Liver (tissue), 9 donors: Measurements from ENCODE around the gene OGG1. TPM values are rescaled to one million over a fixed set of nuclear protein-coding genes. Genes with fewer than 3 reads are reported as not detected.

Source experiments
- DNase-seq: peaks from one replicate; pipeline ENCODE4 v3.0.0-alpha.2; 2017; ENCODE audit warnings: low spot score
- H3K27ac ChIP-seq, 2 donors: one replicate each; pipeline ENCODE4 v1.7.0; 2013; ENCODE audit warnings: inconsistent platforms in 2 of 2, low read length in 2 of 2, control low read depth in 1 of 2, low read depth in 1 of 2, mild to moderate bottlenecking in 1 of 2
- H3K27me3 ChIP-seq, 4 donors: one replicate each; pipeline versions ENCODE4 v1.6.1 to v1.7.0; 2013; ENCODE audit warnings: low read length in 3 of 4, inconsistent platforms in 1 of 4, mild to moderate bottlenecking in 1 of 4, moderate library complexity in 1 of 4; ENCODE audit not compliant: control insufficient read depth in 4 of 4, insufficient read depth in 4 of 4
- H3K36me3 ChIP-seq, 4 donors: one replicate each; pipeline versions ENCODE4 v1.6.1 to v1.7.0; 2013; ENCODE audit warnings: low read length in 3 of 4, mild to moderate bottlenecking in 3 of 4, low read depth in 1 of 4, moderate library complexity in 1 of 4; ENCODE audit not compliant: control insufficient read depth in 4 of 4, insufficient read depth in 3 of 4
- H3K4me1 ChIP-seq, 4 donors: one replicate each; pipeline versions ENCODE4 v1.6.1 to v1.7.0; 2013; ENCODE audit warnings: low read length in 3 of 4, mild to moderate bottlenecking in 3 of 4, moderate library complexity in 1 of 4; ENCODE audit not compliant: control insufficient read depth in 4 of 4, insufficient read depth in 4 of 4
- H3K4me3 ChIP-seq, 3 donors: one replicate each; pipeline versions ENCODE4 v1.6.1 to v1.7.0; 2013; ENCODE audit warnings: low read length in 3 of 3, control low read depth in 1 of 3, low read depth in 1 of 3, mild to moderate bottlenecking in 1 of 3
- H3K9ac ChIP-seq, 2 donors: one replicate each; pipeline ENCODE4 v1.7.0; 2013; ENCODE audit warnings: low read length in 2 of 2, mild to moderate bottlenecking in 2 of 2, moderate library complexity in 2 of 2, control low read depth in 1 of 2, low read depth in 1 of 2
- H3K9me3 ChIP-seq, 4 donors: one replicate each; pipeline versions ENCODE4 v1.6.1 to v1.7.0; 2013; ENCODE audit warnings: low read length in 3 of 4; ENCODE audit not compliant: control insufficient read depth in 4 of 4
- ATF3 ChIP-seq: IDR thresholded peaks from 2 replicates; pipeline ENCODE4 v1.6.1; 2016; ENCODE audit warnings: antibody characterized with exemption
- EGR1 ChIP-seq, 2 donors: IDR thresholded peaks; 2 replicates each; pipeline ENCODE4 v1.6.1; 2016 to 2018; ENCODE audit warnings: antibody characterized with exemption in 2 of 2, low read depth in 2 of 2
- FOXA1 ChIP-seq: IDR thresholded peaks from 2 replicates; pipeline ENCODE4 v1.6.1; 2016; ENCODE audit warnings: antibody characterized with exemption
- FOXA2 ChIP-seq: IDR thresholded peaks from 2 replicates; pipeline ENCODE4 v1.6.1; 2016; ENCODE audit warnings: antibody characterized with exemption
- GABPA ChIP-seq, 2 donors: IDR thresholded peaks in 1 of 2; conservative IDR thresholded peaks in 1 of 2; 2 replicates each; pipeline ENCODE4 v1.6.1; 2016; ENCODE audit warnings: antibody characterized with exemption in 2 of 2, mild to moderate bottlenecking in 1 of 2, moderate library complexity in 1 of 2
- HNF4A ChIP-seq, 2 donors: conservative IDR thresholded peaks; 2 replicates each; pipeline ENCODE4 v1.6.1; 2016; ENCODE audit warnings: antibody characterized with exemption in 2 of 2, mild to moderate bottlenecking in 2 of 2
- HNF4G ChIP-seq: IDR thresholded peaks from 2 replicates; pipeline ENCODE4 v1.6.1; 2016; ENCODE audit warnings: antibody characterized with exemption
- JUND ChIP-seq, 2 donors: IDR thresholded peaks; 2 replicates each; pipeline ENCODE4 v1.6.1; 2016; ENCODE audit warnings: antibody characterized with exemption in 2 of 2
- NR2F2 ChIP-seq: IDR thresholded peaks from 2 replicates; pipeline ENCODE4 v1.6.1; 2016; ENCODE audit warnings: antibody characterized with exemption
- RAD21 ChIP-seq, 2 donors: IDR thresholded peaks; 2 replicates each; pipeline ENCODE4 v1.6.1; 2016; ENCODE audit warnings: antibody characterized with exemption in 2 of 2, mild to moderate bottlenecking in 2 of 2
- RXRA ChIP-seq, 2 donors: IDR thresholded peaks; 2 replicates each; pipeline ENCODE4 v1.6.1; 2017 to 2018; ENCODE audit warnings: antibody characterized with exemption in 2 of 2, mild to moderate bottlenecking in 1 of 2
- SP1 ChIP-seq: IDR thresholded peaks from 2 replicates; pipeline ENCODE4 v1.6.1; 2018; ENCODE audit warnings: antibody characterized with exemption, mild to moderate bottlenecking
- TAF1 ChIP-seq: conservative IDR thresholded peaks from 2 replicates; pipeline ENCODE4 v1.6.1; 2016; ENCODE audit warnings: antibody characterized with exemption, mild to moderate bottlenecking
- YY1 ChIP-seq: IDR thresholded peaks from 2 replicates; pipeline ENCODE4 v1.6.1; 2016; ENCODE audit warnings: antibody characterized with exemption, mild to moderate bottlenecking
- WGBS: extraction: QIAGEN DNeasy Blood & Tissue Kit; methylation state at CpG from one replicate; pipeline ENCODE4 v1.1.7; 2013; 5-methylcytosine and 5-hydroxymethylcytosine counted together
- polyA plus RNA-seq, 2 donors: library from polyadenylated mRNA; stranded (reverse) in 1 of 2; unstranded in 1 of 2; fragments of 200-250 nt in 1 of 2; fragments of >200 nt in 1 of 2; fragmentation: Nextera tagmentation in 1 of 2; extraction: Ambion mirVana in 1 of 2; gene quantifications; one replicate each; pipeline versions ENCODE4 v1.2.1 to v1.2.3, GENCODE V29; 2013 to 2015
- total RNA-seq, 2 donors: library from RNA; depleted of rRNA; stranded (reverse); fragments of >200 nt; gene quantifications; one replicate each; pipeline ENCODE4 v1.2.3, GENCODE V29; 2014
- TF ChIP-seq, protein P1 (sequence below): fragments of 150-350 bp; IDR thresholded peaks from 2 replicates; pipeline ENCODE4 v1.5.1; 2017; ENCODE audit warnings: improper control_type of control experiment, low read depth, low read length; ENCODE audit not compliant: missing input control
- TF ChIP-seq, protein P2 (sequence below): IDR thresholded peaks from 2 replicates; pipeline ENCODE4 v1.6.1; 2016; ENCODE audit warnings: antibody characterized with exemption
- TF ChIP-seq, protein P3 (sequence below): IDR thresholded peaks from 2 replicates; pipeline ENCODE4 v1.6.1; 2016; ENCODE audit warnings: antibody characterized with exemption, mild to moderate bottlenecking
- TF ChIP-seq, protein P4 (sequence below): IDR thresholded peaks from 2 replicates; pipeline ENCODE4 v1.6.1; 2016; ENCODE audit warnings: antibody characterized with exemption
- donor health status: healthy.
- donor health status: healthy.
- donor health status: healthy.
- donor health status: healthy.
- donor health status: healthy.

Gene OGG1
- total and polyA plus RNA-seq, 4 donors, result 8.9 to 19.8 (median 10.0) TPM

GRCh38 chr3:9806137-9806536 lies 56.4 kb downstream of the OGG1 start:
- Histone ChIP-seq H3K4me1 (peaks cover 0 to 13% (median 7%) of the 10 kb centered on the region in 4 donors), H3K36me3 (peaks cover 14 to 49% (median 46%) of the 10 kb centered on the region in 4 donors), H3K27ac (no peak overlapping the region), H3K27me3 (no peaks in the 10 kb centered on the region), H3K4me3 (no peak overlapping the region), H3K9ac (no peak overlapping the region), H3K9me3 (no peaks in the 10 kb centered on the region)
- no peak for DNase-seq
- 94% methylated on average over 12 of the region's 12 CpGs for WGBS
- TF ChIP-seq NR2F2 (no peak), HNF4A (conservative IDR thresholded peaks at IDR 0.05) (no peak), RXRA (IDR thresholded peaks at IDR 0.05) (no peak), EGR1 (IDR thresholded peaks at IDR 0.05; ENCODE audit: low read depth in 2 of 2) (no peak), FOXA1 (no peak), FOXA2 (no peak), RAD21 (IDR thresholded peaks at IDR 0.05) (no peak), JUND (IDR thresholded peaks at IDR 0.05) (no peak), TAF1 (no peak), YY1 (no peak), GABPA (IDR thresholded peaks at IDR 0.05 in 1 of 2, conservative IDR thresholded peaks at IDR 0.05 in 1 of 2) (no peak), SP1 (no peak), HNF4G (no peak), ATF3 (no peak)
- TF ChIP-seq, protein P1, sequence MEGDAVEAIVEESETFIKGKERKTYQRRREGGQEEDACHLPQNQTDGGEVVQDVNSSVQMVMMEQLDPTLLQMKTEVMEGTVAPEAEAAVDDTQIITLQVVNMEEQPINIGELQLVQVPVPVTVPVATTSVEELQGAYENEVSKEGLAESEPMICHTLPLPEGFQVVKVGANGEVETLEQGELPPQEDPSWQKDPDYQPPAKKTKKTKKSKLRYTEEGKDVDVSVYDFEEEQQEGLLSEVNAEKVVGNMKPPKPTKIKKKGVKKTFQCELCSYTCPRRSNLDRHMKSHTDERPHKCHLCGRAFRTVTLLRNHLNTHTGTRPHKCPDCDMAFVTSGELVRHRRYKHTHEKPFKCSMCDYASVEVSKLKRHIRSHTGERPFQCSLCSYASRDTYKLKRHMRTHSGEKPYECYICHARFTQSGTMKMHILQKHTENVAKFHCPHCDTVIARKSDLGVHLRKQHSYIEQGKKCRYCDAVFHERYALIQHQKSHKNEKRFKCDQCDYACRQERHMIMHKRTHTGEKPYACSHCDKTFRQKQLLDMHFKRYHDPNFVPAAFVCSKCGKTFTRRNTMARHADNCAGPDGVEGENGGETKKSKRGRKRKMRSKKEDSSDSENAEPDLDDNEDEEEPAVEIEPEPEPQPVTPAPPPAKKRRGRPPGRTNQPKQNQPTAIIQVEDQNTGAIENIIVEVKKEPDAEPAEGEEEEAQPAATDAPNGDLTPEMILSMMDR, result no peak
- TF ChIP-seq, protein P2, sequence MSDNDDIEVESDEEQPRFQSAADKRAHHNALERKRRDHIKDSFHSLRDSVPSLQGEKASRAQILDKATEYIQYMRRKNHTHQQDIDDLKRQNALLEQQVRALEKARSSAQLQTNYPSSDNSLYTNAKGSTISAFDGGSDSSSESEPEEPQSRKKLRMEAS, result no peak
- TF ChIP-seq, protein P3, sequence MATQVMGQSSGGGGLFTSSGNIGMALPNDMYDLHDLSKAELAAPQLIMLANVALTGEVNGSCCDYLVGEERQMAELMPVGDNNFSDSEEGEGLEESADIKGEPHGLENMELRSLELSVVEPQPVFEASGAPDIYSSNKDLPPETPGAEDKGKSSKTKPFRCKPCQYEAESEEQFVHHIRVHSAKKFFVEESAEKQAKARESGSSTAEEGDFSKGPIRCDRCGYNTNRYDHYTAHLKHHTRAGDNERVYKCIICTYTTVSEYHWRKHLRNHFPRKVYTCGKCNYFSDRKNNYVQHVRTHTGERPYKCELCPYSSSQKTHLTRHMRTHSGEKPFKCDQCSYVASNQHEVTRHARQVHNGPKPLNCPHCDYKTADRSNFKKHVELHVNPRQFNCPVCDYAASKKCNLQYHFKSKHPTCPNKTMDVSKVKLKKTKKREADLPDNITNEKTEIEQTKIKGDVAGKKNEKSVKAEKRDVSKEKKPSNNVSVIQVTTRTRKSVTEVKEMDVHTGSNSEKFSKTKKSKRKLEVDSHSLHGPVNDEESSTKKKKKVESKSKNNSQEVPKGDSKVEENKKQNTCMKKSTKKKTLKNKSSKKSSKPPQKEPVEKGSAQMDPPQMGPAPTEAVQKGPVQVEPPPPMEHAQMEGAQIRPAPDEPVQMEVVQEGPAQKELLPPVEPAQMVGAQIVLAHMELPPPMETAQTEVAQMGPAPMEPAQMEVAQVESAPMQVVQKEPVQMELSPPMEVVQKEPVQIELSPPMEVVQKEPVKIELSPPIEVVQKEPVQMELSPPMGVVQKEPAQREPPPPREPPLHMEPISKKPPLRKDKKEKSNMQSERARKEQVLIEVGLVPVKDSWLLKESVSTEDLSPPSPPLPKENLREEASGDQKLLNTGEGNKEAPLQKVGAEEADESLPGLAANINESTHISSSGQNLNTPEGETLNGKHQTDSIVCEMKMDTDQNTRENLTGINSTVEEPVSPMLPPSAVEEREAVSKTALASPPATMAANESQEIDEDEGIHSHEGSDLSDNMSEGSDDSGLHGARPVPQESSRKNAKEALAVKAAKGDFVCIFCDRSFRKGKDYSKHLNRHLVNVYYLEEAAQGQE, result no peak
- TF ChIP-seq, protein P4, sequence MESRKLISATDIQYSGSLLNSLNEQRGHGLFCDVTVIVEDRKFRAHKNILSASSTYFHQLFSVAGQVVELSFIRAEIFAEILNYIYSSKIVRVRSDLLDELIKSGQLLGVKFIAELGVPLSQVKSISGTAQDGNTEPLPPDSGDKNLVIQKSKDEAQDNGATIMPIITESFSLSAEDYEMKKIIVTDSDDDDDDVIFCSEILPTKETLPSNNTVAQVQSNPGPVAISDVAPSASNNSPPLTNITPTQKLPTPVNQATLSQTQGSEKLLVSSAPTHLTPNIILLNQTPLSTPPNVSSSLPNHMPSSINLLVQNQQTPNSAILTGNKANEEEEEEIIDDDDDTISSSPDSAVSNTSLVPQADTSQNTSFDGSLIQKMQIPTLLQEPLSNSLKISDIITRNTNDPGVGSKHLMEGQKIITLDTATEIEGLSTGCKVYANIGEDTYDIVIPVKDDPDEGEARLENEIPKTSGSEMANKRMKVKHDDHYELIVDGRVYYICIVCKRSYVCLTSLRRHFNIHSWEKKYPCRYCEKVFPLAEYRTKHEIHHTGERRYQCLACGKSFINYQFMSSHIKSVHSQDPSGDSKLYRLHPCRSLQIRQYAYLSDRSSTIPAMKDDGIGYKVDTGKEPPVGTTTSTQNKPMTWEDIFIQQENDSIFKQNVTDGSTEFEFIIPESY, result no peak

Other genes starting within 250 kb of the OGG1 start
- not detected for gene LHFPL4, start 196.1 kb upstream of the OGG1 start, total RNA-seq
- gene LHFPL4, start 196.1 kb upstream of the OGG1 start, polyA plus RNA-seq, result under 1 TPM in 1 of 2 donors, not detected in 1; 0.08 TPM
- gene MTMR14, start 100.4 kb upstream of the OGG1 start, total RNA-seq, result 10 to 100 TPM; 21.9 to 25.8 TPM
- 10 to 100 TPM; 14.4 to 14.7 TPM for gene MTMR14, start 100.4 kb upstream of the OGG1 start, polyA plus RNA-seq
- gene CPNE9, start 46.1 kb upstream of the OGG1 start, total RNA-seq, result not detected
- gene CPNE9, start 46.1 kb upstream of the OGG1 start, polyA plus RNA-seq, result not detected
- 10 to 100 TPM in 1 of 2 donors, 1 to 10 TPM in 1; 9.4 to 11.2 TPM for gene BRPF1, start 18.2 kb upstream of the OGG1 start, total RNA-seq
- 1 to 10 TPM; 2.0 to 3.5 TPM for gene BRPF1, start 18.2 kb upstream of the OGG1 start, polyA plus RNA-seq
- 10 to 100 TPM; 13.8 to 17.3 TPM for gene CAMK1, start 20.0 kb downstream of the OGG1 start, total RNA-seq
- 10 to 100 TPM; 16.0 to 20.1 TPM for gene CAMK1, start 20.0 kb downstream of the OGG1 start, polyA plus RNA-seq
- gene TADA3, start 42.5 kb downstream of the OGG1 start, total RNA-seq, result 10 to 100 TPM; 20.7 to 22.3 TPM
- gene TADA3, start 42.5 kb downstream of the OGG1 start, polyA plus RNA-seq, result 10 to 100 TPM; 16.2 to 27.8 TPM
- 10 to 100 TPM; 53.3 to 53.6 TPM for gene ARPC4, start 43.1 kb downstream of the OGG1 start, total RNA-seq
- gene ARPC4, start 43.1 kb downstream of the OGG1 start, polyA plus RNA-seq, result 10 to 100 TPM; 22.1 to 51.8 TPM
- 10 to 100 TPM in 1 of 2 donors, 1 to 10 TPM in 1; 4.9 to 19.6 TPM for gene TTLL3, start 60.3 kb downstream of the OGG1 start, total RNA-seq
- gene TTLL3, start 60.3 kb downstream of the OGG1 start, polyA plus RNA-seq, result 1 to 10 TPM; 2.8 to 8.0 TPM
- gene RPUSD3, start 94.1 kb downstream of the OGG1 start, total RNA-seq, result 10 to 100 TPM; 14.4 to 17.3 TPM
- 10 to 100 TPM; 20.3 to 22.7 TPM for gene RPUSD3, start 94.1 kb downstream of the OGG1 start, polyA plus RNA-seq
- under 1 TPM in 1 of 2 donors, not detected in 1; 0.59 TPM for gene CIDEC, start 130.3 kb downstream of the OGG1 start, total RNA-seq
- gene CIDEC, start 130.3 kb downstream of the OGG1 start, polyA plus RNA-seq, result 1 to 10 TPM in 1 of 2 donors, under 1 TPM in 1; 0.28 to 4.2 TPM
- gene JAGN1, start 140.7 kb downstream of the OGG1 start, total RNA-seq, result 10 to 100 TPM; 18.0 to 29.3 TPM
- gene JAGN1, start 140.7 kb downstream of the OGG1 start, polyA plus RNA-seq, result 10 to 100 TPM; 32.0 to 46.8 TPM
- 1 to 10 TPM; 1.1 to 2.1 TPM for gene IL17RE, start 152.9 kb downstream of the OGG1 start, total RNA-seq
- under 1 TPM; 0.42 to 0.71 TPM for gene IL17RE, start 152.9 kb downstream of the OGG1 start, polyA plus RNA-seq
- gene IL17RC, start 167.1 kb downstream of the OGG1 start, total RNA-seq, result 10 to 100 TPM; 15.4 to 62.8 TPM
- 10 to 100 TPM; 25.7 to 25.8 TPM for gene IL17RC, start 167.1 kb downstream of the OGG1 start, polyA plus RNA-seq
- gene CRELD1, start 183.9 kb downstream of the OGG1 start, total RNA-seq, result 10 to 100 TPM; 12.6 to 29.5 TPM
- 10 to 100 TPM; 20.5 to 31.1 TPM for gene CRELD1, start 183.9 kb downstream of the OGG1 start, polyA plus RNA-seq
- gene PRRT3, start 202.5 kb downstream of the OGG1 start, total RNA-seq, result under 1 TPM; 0.25 to 0.79 TPM
- under 1 TPM; 0.14 to 0.22 TPM for gene PRRT3, start 202.5 kb downstream of the OGG1 start, polyA plus RNA-seq
- gene EMC3, start 236.9 kb downstream of the OGG1 start, total RNA-seq, result 10 to 100 TPM; 54.0 to 71.4 TPM
- gene EMC3, start 236.9 kb downstream of the OGG1 start, polyA plus RNA-seq, result 10 to 100 TPM; 77.2 to 81.3 TPM